GM21576 (cell line): ENCODE measurements around the gene CIRBP.
"Not testable (repeated sequence)": the region's sequence is repeated elsewhere in the genome, so short reads cannot be mapped to it uniquely, and the experiment has no call there.

Experiments used
- ATAC-seq: cut with Tn5 transposase; IDR thresholded peaks from one replicate; pipeline ENCODE4 v1.9.1; 2021; ENCODE audit warnings: mild to moderate bottlenecking, moderate library complexity; ENCODE audit not compliant: unreplicated experiment

CIRBP gene

GRCh38 chr19:1308718-1309117 lies 39.6 kb downstream of the CIRBP start:
- ATAC-seq, result no peak

GRCh38 chr19:1309977-1310852 lies 41.1 kb downstream of the CIRBP start:
- no peak for ATAC-seq

DNA sequence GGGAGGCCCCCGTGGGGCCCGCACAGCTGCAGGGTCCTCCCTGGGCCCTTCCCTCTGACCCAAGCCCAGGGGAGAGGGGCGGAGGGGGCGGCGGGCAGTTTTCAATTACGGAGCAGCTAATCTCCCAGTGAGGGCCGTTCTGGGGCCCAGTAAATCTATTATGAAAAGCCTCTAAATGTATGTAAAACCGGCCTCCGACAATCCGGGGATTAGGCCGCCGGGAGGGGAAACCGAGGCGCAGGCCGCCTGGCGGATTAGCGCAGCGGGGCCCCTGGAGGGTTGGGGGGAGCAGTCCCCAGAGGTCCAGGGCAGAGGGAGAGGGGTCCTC lies 41.7 kb downstream of the CIRBP start:
- ATAC-seq, result no peak

DNA sequence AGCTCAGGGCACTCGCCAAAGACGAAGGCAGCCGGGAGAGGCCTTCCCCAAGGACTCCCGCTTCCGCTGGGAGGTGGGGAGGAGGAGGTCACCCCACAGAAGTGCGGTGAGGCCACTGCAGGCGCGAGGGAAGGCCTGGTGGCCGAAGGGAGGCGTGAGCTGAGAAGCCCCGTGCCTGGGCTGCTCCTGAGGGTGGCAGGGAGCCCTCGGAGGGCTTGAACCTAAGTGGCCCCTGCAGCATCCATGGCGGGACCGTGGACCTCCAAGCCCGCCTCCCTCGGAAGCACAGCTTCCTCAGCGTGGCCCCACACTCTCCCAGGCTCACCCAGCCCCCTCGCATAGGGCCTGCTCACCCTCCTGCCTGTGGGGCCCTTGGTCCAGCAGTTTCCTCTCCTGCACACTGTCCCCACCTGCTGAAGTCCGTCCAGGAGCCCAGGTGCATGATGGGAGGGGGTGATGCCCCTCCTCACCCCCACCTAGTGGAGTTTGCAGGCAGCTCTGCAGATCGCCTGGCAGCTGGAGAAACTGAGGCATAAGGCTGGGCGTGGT lies 42.5 kb downstream of the CIRBP start:
- ATAC-seq, result no peak

GRCh38 chr19:1312767-1313694 lies 43.9 kb downstream of the CIRBP start:
- no peak for ATAC-seq

- no peak for ATAC-seq
Measured at GRCh38 chr19:1313695-1314613, 44.8 kb downstream of the CIRBP start.

- no peak for ATAC-seq
Measured at GRCh38 chr19:1315470-1316166, 46.5 kb downstream of the CIRBP start.

- no peak for ATAC-seq
Measured at GRCh38 chr19:1316466-1316865, 47.3 kb downstream of the CIRBP start.

DNA sequence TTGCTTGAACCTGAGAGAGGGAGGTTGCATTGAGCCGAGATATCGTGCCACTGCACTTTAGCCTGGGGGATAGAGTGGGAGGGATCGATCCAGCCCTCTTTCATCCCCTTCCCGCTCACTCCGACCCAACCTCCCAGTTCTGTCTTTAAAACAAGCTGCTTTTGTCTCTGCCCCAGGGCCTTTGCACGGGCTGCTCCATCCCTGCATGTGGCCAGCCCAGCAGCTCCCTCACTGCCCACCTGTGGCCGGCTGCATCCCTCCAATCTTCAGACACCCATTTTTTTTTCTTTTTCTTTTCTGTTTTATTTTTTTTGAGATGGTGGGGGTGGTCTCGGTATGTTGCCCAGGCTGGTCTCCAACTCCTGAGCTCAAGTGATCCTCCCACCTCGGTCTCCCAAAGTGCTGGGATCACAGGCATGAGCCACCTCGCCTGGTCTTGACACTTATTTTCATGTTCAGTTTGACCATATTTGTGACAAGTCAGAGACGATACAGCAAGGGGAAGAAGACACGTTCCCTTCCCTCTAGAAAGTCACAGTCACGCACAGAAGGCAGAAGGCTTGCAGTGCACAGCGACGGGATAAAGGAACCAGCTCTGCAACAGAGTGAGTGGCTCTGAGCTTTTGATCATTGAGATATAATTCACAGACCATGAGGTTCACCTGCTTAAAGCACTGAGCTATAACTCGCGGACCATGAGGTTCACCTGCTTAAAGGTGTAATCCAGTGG lies 48.3 kb downstream of the CIRBP start:
- ATAC-seq, result no peak

DNA sequence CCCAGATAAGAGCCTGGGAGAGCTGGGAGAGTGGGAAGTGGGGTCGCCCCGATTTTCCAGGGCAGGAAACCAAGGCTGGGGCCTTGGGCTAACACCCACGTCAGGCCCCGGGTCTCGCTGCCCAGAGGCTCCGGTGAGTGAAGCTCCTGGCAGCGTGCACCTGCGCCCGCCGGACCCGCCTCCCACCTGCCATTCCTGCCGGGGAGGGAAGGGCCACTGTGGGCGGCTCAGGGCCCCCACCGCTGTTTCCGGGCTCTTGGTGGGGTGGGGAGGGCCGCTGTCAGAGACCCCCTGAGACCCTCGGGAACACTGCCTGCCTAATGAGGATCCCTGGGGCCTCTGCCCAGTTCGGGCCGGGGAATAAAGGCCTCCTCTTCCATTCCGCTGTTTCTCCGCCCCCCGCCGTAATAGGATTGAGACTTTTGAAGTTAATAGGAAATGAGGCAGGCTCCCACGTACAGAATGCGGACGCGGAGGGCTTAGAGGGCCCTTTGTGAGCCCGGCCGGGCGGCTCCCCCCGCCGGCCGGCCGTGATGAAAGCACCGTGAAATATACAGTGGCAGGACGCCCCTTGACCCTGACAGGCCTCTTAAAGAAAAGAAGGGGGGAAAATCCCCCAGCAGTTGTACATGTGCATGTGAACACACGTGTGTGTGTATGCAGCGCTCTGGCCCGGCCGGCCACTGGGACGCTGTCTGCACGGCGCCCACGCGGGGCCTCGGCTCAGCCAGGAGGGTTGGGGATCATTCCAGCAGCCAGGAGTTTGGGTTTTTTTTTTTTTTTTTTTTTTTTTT lies 49.7 kb downstream of the CIRBP start:
- no peak for ATAC-seq

DNA sequence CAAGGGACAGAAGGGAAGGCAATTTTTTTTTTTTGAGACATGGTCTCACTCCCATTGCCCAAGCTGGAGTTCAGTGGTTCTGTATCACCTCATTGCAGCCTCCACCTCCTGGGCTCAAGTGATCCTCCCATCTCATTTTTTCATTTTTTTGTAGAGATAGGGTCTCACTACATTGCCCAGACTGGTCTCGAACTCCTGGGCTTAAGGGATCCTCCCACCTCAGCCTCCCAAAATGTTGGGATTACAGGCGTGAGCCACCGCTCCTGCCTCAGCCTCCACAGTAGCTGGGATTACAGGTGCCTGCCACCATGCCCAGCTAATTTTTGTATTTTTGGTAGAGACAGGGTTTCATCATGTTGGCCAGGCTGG lies 51.1 kb downstream of the CIRBP start:
- ATAC-seq, result not testable (repeated sequence)

GRCh38 chr19:1321539-1321938 lies 52.4 kb downstream of the CIRBP start:
- ATAC-seq, result no peak

DNA sequence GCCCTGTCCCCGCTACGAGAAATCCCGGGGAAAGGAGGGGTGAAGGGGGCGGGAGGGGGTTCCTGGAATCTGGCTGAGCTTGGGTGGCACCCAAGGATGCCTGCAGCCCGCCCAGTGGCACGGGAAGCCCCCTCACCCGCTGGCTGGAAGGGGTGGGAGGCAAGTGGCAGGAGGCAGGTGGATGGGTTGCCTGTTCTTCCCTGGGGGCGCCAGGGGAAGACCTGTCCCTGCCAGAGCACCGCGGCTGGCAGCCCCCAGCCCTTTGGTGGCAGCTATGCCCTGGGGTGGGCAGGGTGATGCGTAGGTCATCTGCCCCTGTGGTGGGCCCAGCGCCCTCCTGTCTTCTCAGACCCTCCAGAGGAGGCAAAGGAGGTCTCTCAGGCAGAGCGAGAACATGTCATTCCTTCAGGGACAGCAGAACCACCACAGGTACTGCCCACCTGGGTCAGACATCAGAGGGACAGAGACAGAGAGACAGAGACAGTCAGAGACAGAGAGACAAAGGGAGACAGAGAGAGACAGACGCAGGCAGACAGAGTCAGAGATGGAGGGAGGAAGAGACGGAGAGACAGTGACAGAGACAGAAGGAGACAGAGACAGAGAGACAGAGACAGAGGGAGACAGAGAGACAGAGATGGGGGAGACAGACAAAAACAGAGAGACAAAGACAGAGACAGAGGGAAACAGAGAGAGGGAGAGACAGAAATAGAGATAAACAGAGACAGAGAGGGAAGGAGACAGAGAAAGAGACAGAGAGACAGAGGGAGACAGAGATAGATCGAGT lies 53.3 kb downstream of the CIRBP start:
- no peak for ATAC-seq

- no peak for ATAC-seq
Measured at GRCh38 chr19:1324249-1324805, 55.2 kb downstream of the CIRBP start.
